ENCODE results near the gene ZNF644.

DNA sequence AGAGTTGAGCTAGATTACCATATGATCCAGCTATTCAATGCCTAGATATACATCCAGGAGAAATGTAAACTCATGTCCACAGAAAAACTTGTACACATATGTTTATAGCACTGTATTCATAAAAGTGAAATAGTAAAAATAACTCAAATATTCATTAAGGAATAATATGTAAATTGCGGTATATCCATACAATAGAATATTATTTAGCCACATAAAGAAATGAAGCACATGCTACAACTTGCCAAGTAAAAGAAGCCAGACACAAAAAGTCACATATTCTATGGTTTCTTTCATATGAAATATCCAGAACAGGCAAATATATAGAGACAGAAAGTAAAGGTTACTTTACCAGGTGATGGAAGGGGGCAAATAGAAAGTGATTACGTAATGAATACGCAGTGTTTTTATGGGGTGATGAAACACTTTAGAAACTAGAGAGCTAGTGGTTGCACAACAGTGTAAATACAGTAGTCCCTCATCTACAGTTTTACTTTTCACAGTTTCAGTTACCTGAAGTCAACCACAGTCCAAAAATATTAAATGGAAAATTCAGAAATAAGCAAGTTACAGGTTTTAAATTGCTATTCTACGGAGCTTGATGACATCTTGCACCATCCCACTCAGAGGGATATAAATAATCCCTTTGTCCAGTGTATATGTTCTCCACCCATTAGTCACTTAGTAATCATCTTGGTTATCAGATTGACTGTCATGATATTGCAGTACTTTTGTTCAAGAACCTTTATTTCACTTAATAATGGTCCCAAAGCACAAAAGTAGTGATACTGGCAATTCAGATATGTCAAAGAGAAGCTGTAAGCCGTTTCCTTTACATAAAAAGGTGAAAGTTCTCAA, 62.3 kb downstream of the ZNF644 start:
- TF ChIP-seq, protein P1, sequence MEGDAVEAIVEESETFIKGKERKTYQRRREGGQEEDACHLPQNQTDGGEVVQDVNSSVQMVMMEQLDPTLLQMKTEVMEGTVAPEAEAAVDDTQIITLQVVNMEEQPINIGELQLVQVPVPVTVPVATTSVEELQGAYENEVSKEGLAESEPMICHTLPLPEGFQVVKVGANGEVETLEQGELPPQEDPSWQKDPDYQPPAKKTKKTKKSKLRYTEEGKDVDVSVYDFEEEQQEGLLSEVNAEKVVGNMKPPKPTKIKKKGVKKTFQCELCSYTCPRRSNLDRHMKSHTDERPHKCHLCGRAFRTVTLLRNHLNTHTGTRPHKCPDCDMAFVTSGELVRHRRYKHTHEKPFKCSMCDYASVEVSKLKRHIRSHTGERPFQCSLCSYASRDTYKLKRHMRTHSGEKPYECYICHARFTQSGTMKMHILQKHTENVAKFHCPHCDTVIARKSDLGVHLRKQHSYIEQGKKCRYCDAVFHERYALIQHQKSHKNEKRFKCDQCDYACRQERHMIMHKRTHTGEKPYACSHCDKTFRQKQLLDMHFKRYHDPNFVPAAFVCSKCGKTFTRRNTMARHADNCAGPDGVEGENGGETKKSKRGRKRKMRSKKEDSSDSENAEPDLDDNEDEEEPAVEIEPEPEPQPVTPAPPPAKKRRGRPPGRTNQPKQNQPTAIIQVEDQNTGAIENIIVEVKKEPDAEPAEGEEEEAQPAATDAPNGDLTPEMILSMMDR (conservative IDR thresholded peaks at IDR 0.05): no peak
- no peak for TF ChIP-seq EZH2 (IDR thresholded peaks at IDR 0.05; ENCODE audit: low read depth)
